Fibroblast of lung (primary cell): ENCODE measurements around the gene EPB41. TPM values are rescaled to one million over a fixed set of nuclear protein-coding genes. Genes with fewer than 3 reads are reported as not detected.

Source experiments
- DNase-seq, 2 donors: peaks; one replicate each; pipeline versions ENCODE4 v3.0.0 to v3.0.0-alpha.2; 2010; ENCODE audit warnings: low read depth in 2 of 2
- H2AFZ ChIP-seq: 2 replicates; pipeline ENCODE4 v1.5.1; 2012; ENCODE audit warnings: low read length, control low read depth, inconsistent platforms
- H3K27ac ChIP-seq: 2 replicates; pipeline ENCODE4 v1.5.1; 2011; ENCODE audit warnings: low read length, control low read depth; ENCODE audit not compliant: insufficient read depth
- H3K27me3 ChIP-seq: 2 replicates; pipeline ENCODE4 v1.5.1; 2011; ENCODE audit warnings: mild to moderate bottlenecking, low read length; ENCODE audit not compliant: control insufficient read depth, insufficient read depth
- H3K36me3 ChIP-seq: 2 replicates; pipeline ENCODE4 v1.5.1; 2011; ENCODE audit warnings: low read length; ENCODE audit not compliant: control insufficient read depth, insufficient read depth
- H3K4me1 ChIP-seq: 2 replicates; pipeline ENCODE4 v1.5.1; 2011; ENCODE audit warnings: low read length; ENCODE audit not compliant: control insufficient read depth, insufficient read depth; ENCODE audit errors: extremely low read depth
- H3K4me2 ChIP-seq: 2 replicates; pipeline ENCODE4 v1.5.1; 2011; ENCODE audit warnings: low read length, control low read depth; ENCODE audit not compliant: insufficient read depth; ENCODE audit errors: extremely low read depth
- H3K4me3 ChIP-seq, 4 experiments: fragments of 200-600 bp in 1 of 4; sonication (generic) in 1 of 4; replicated peaks in 1 of 4; 2 replicates each; pipeline ENCODE4 v1.5.1; 2011 to 2016; ENCODE audit warnings: low read length in 4 of 4, low read depth in 3 of 4, mild to moderate bottlenecking in 3 of 4, control low read depth in 2 of 4, inconsistent platforms in 1 of 4, mixed read lengths in 1 of 4; ENCODE audit not compliant: insufficient read depth in 1 of 4; ENCODE audit errors: control extremely low read depth in 1 of 4
- H3K79me2 ChIP-seq: 2 replicates; pipeline ENCODE4 v1.5.1; 2012; ENCODE audit warnings: mild to moderate bottlenecking, low read length, inconsistent platforms; ENCODE audit not compliant: control insufficient read depth, insufficient read depth
- H3K9ac ChIP-seq: 2 replicates; pipeline ENCODE4 v1.5.1; 2011; ENCODE audit warnings: mild to moderate bottlenecking, low read length, control low read depth; ENCODE audit not compliant: insufficient read depth
- H3K9me3 ChIP-seq: 2 replicates; pipeline ENCODE4 v1.5.1; 2012; ENCODE audit warnings: low read depth, low read length; ENCODE audit not compliant: control insufficient read depth, insufficient read depth
- H4K20me1 ChIP-seq: 2 replicates; pipeline ENCODE4 v1.5.1; 2011; ENCODE audit warnings: low read length; ENCODE audit not compliant: control insufficient read depth, insufficient read depth; ENCODE audit errors: extremely low read depth
- EZH2 ChIP-seq: IDR thresholded peaks from 2 replicates; pipeline ENCODE4 v1.5.1; 2012; ENCODE audit warnings: low read length, control low read depth, mild to moderate bottlenecking; ENCODE audit errors: missing control alignments
- polyA plus RNA-seq, 2 donors: library from polyadenylated mRNA; depleted of rRNA in 1 of 2; stranded (reverse) in 1 of 2; unstranded in 1 of 2; fragments of >200 nt; gene quantifications; 2 replicates each; pipeline ENCODE4 v1.2.1, GENCODE V29; 2011 to 2012; ENCODE audit warnings: missing spikeins in 1 of 2
- total RNA-seq: library from RNA; depleted of rRNA; stranded (reverse); fragments of >200 nt; gene quantifications from 2 replicates; pipeline ENCODE4 v1.2.1, GENCODE V29; 2014
- TF ChIP-seq, protein P1 (sequence below), 2 donors: IDR thresholded peaks in 1 of 2; conservative IDR thresholded peaks in 1 of 2; 1 replicate in 1 of 2; 2 replicates in 1 of 2; pipeline ENCODE4 v1.5.1; 2011 to 2012; ENCODE audit warnings: low read length in 2 of 2, control low read depth in 1 of 2, inconsistent platforms in 1 of 2, low read depth in 1 of 2, mild to moderate bottlenecking in 1 of 2

EPB41 gene
- total and polyA plus RNA-seq, 2 donors (not counting 1 experiment from before 2014, with no cell fraction given), result 7.4 to 38.0 TPM

- Histone ChIP-seq H3K9ac (no peak overlapping the region), H3K4me1 (no peaks in the 10 kb centered on the region), H3K79me2 (no peaks in the 10 kb centered on the region), H3K9me3 (no peaks in the 10 kb centered on the region), H3K4me3 (no peak overlapping the region), H3K36me3 (no peaks in the 10 kb centered on the region), H2AFZ (no peak overlapping the region), H4K20me1 (no peaks in the 10 kb centered on the region), H3K27me3 (no peaks in the 10 kb centered on the region), H3K4me2 (no peak overlapping the region), H3K27ac (no peak overlapping the region)
- TF ChIP-seq, protein P1, sequence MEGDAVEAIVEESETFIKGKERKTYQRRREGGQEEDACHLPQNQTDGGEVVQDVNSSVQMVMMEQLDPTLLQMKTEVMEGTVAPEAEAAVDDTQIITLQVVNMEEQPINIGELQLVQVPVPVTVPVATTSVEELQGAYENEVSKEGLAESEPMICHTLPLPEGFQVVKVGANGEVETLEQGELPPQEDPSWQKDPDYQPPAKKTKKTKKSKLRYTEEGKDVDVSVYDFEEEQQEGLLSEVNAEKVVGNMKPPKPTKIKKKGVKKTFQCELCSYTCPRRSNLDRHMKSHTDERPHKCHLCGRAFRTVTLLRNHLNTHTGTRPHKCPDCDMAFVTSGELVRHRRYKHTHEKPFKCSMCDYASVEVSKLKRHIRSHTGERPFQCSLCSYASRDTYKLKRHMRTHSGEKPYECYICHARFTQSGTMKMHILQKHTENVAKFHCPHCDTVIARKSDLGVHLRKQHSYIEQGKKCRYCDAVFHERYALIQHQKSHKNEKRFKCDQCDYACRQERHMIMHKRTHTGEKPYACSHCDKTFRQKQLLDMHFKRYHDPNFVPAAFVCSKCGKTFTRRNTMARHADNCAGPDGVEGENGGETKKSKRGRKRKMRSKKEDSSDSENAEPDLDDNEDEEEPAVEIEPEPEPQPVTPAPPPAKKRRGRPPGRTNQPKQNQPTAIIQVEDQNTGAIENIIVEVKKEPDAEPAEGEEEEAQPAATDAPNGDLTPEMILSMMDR (conservative IDR thresholded peaks at IDR 0.05 in 1 of 2, IDR thresholded peaks at IDR 0.05 in 1 of 2; ENCODE audit: low read depth in 1 of 2, low read length in 2 of 2), result no peak
- no peak for TF ChIP-seq EZH2
- DNase-seq, result no peak
Observed at GRCh38 chr1:29133861-29134694, 219.7 kb downstream of the EPB41 start.

DNA sequence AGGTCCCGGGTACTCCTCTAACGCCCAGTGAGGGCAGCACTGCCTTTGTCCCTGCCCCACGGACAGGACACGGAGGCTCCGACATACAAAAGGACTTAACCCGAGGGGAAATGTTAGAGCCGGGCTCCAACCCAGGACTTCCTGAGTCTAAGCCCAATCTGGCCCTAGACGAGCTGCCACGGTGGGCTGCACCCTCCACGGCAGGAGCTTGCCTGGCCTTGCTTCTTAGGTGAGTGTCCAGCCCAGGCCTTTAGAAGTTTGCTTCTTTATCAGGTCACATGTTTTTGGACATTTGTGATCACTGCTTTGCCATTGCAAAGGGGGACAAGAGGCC lies 220.3 kb downstream of the EPB41 start:
- no peaks in the 10 kb centered on the region for H3K4me1 ChIP-seq
- H3K79me2 ChIP-seq, result no peaks in the 10 kb centered on the region
- no peak for DNase-seq
- no peaks in the 10 kb centered on the region for H3K9me3 ChIP-seq
- H3K27ac ChIP-seq, result no peak overlapping the region
- H4K20me1 ChIP-seq, result no peaks in the 10 kb centered on the region
- no peaks in the 10 kb centered on the region for H3K36me3 ChIP-seq
- no peak overlapping the region for H3K4me2 ChIP-seq
- TF ChIP-seq EZH2, result no peak
- TF ChIP-seq, protein P1 (conservative IDR thresholded peaks at IDR 0.05 in 1 of 2, IDR thresholded peaks at IDR 0.05 in 1 of 2; ENCODE audit: low read depth in 1 of 2, low read length in 2 of 2), result no peak
- H3K4me3 ChIP-seq, result no peak overlapping the region
- H2AFZ ChIP-seq, result no peak overlapping the region
- H3K27me3 ChIP-seq, result no peaks in the 10 kb centered on the region
- H3K9ac ChIP-seq, result no peak overlapping the region

- Histone ChIP-seq H3K9me3 (no peaks in the 10 kb centered on the region), H3K4me1 (no peaks in the 10 kb centered on the region), H3K9ac (no peak overlapping the region), H3K27me3 (no peaks in the 10 kb centered on the region), H3K4me3 (no peak overlapping the region), H3K27ac (no peak overlapping the region), H4K20me1 (no peaks in the 10 kb centered on the region), H3K36me3 (no peaks in the 10 kb centered on the region), H2AFZ (no peak overlapping the region), H3K4me2 (no peak overlapping the region), H3K79me2 (no peaks in the 10 kb centered on the region)
- peak in 1 of 2 donors; percentile 71 for DNase-seq
- TF ChIP-seq, protein P1 (conservative IDR thresholded peaks at IDR 0.05 in 1 of 2, IDR thresholded peaks at IDR 0.05 in 1 of 2; ENCODE audit: low read depth in 1 of 2, low read length in 2 of 2), result no peak
- TF ChIP-seq EZH2, result no peak
Observed at GRCh38 chr1:29136391-29136915, 222.1 kb downstream of the EPB41 start.
